IPS-18a (cell line): ENCODE results near the gene SYCE1.
"Not testable (repeated sequence)": the region's sequence is repeated elsewhere in the genome, so short reads cannot be mapped to it uniquely, and the experiment has no call there.

Source experiments
- H3K27ac ChIP-seq: one replicate; pipeline ENCODE4 v1.5.1; 2013; ENCODE audit warnings: low read length
- H3K27me3 ChIP-seq: one replicate; pipeline ENCODE4 v1.6.1; 2013; ENCODE audit warnings: mild to moderate bottlenecking, low read length; ENCODE audit not compliant: control insufficient read depth, insufficient read depth
- H3K36me3 ChIP-seq: one replicate; pipeline ENCODE4 v1.6.1; 2013; ENCODE audit warnings: low read depth, low read length; ENCODE audit not compliant: control insufficient read depth
- H3K4me1 ChIP-seq: one replicate; pipeline ENCODE4 v1.6.1; 2013; ENCODE audit warnings: low read depth, low read length; ENCODE audit not compliant: control insufficient read depth
- H3K4me3 ChIP-seq: one replicate; pipeline ENCODE4 v1.5.1; 2013; ENCODE audit warnings: low read length
- H3K9ac ChIP-seq: one replicate; pipeline ENCODE4 v1.6.1; 2013; ENCODE audit warnings: mild to moderate bottlenecking, low read length, moderate library complexity
- H3K9me3 ChIP-seq: one replicate; pipeline ENCODE4 v1.6.1; 2013; ENCODE audit warnings: low read depth, low read length; ENCODE audit not compliant: control insufficient read depth

SYCE1 gene

GRCh38 chr10:133577037-133577436, 11.7 kb upstream of the SYCE1 start:
- H3K27me3 ChIP-seq, H3K27ac ChIP-seq, H3K9ac ChIP-seq, H3K36me3 ChIP-seq, H3K4me3 ChIP-seq, H3K4me1 ChIP-seq: not testable (repeated sequence)
- peaks cover 20% of the 10 kb centered on the region for H3K9me3 ChIP-seq

- H3K27ac ChIP-seq, H3K4me3 ChIP-seq, H3K9ac ChIP-seq, H3K36me3 ChIP-seq, H3K27me3 ChIP-seq, H3K4me1 ChIP-seq: not testable (repeated sequence)
- peaks cover 17% of the 10 kb centered on the region for H3K9me3 ChIP-seq
Measured at GRCh38 chr10:133573460-133573859, 8.1 kb upstream of the SYCE1 start.

- not testable (repeated sequence) for H3K4me3 ChIP-seq, H3K27ac ChIP-seq, H3K4me1 ChIP-seq, H3K27me3 ChIP-seq, H3K9ac ChIP-seq, H3K36me3 ChIP-seq
- H3K9me3 ChIP-seq = peaks cover 20% of the 10 kb centered on the region
Measured at GRCh38 chr10:133572055-133572454, 6.7 kb upstream of the SYCE1 start.

GRCh38 chr10:133569801-133570200, 4.4 kb upstream of the SYCE1 start:
- H3K36me3 ChIP-seq, H3K27ac ChIP-seq, H3K9ac ChIP-seq, H3K27me3 ChIP-seq, H3K4me1 ChIP-seq, H3K4me3 ChIP-seq: not testable (repeated sequence)
- peaks cover 29% of the 10 kb centered on the region for H3K9me3 ChIP-seq

GRCh38 chr10:133568831-133569527, 3.6 kb upstream of the SYCE1 start:
- H3K9ac ChIP-seq = not testable (repeated sequence)
- peaks cover 33% of the 10 kb centered on the region for H3K9me3 ChIP-seq

GRCh38 chr10:133568287-133568614, 2.9 kb upstream of the SYCE1 start:
- no peak overlapping the region for H3K4me3 ChIP-seq
- H3K9me3 ChIP-seq = peaks cover 31% of the 10 kb centered on the region
- H3K4me1 ChIP-seq = no peaks in the 10 kb centered on the region
- no peak overlapping the region for H3K27ac ChIP-seq
- no peaks in the 10 kb centered on the region for H3K36me3 ChIP-seq
- H3K27me3 ChIP-seq = no peaks in the 10 kb centered on the region
- no peak overlapping the region for H3K9ac ChIP-seq

More at GRCh38 chr10:133568831-133569527, 3.6 kb upstream of the SYCE1 start:
- H3K36me3 ChIP-seq, H3K27ac ChIP-seq, H3K4me1 ChIP-seq, H3K4me3 ChIP-seq, H3K27me3 ChIP-seq: not testable (repeated sequence)

- Histone ChIP-seq H3K27ac (no peak overlapping the region), H3K27me3 (no peaks in the 10 kb centered on the region), H3K4me3 (no peak overlapping the region), H3K9me3 (peaks cover 31% of the 10 kb centered on the region), H3K9ac (no peak overlapping the region), H3K4me1 (no peaks in the 10 kb centered on the region), H3K36me3 (no peaks in the 10 kb centered on the region)
Measured at GRCh38 chr10:133567609-133568286, 2.4 kb upstream of the SYCE1 start.

GRCh38 chr10:133567119-133567518, 1.7 kb upstream of the SYCE1 start:
- H3K27me3 ChIP-seq = no peaks in the 10 kb centered on the region
- no peaks in the 10 kb centered on the region for H3K36me3 ChIP-seq
- no peak overlapping the region for H3K4me3 ChIP-seq
- no peaks in the 10 kb centered on the region for H3K4me1 ChIP-seq
- H3K9me3 ChIP-seq = peaks cover 38% of the 10 kb centered on the region
- H3K9ac ChIP-seq = no peak overlapping the region
- no peak overlapping the region for H3K27ac ChIP-seq

- no peaks in the 10 kb centered on the region for H3K4me1 ChIP-seq
- H3K27ac ChIP-seq = no peak overlapping the region
- H3K36me3 ChIP-seq = no peaks in the 10 kb centered on the region
- no peak overlapping the region for H3K4me3 ChIP-seq
- H3K27me3 ChIP-seq = no peaks in the 10 kb centered on the region
- H3K9ac ChIP-seq = no peak overlapping the region
- peaks cover 46% of the 10 kb centered on the region for H3K9me3 ChIP-seq
Measured at GRCh38 chr10:133564816-133565215, 567 bp downstream of the SYCE1 start.

- Histone ChIP-seq H3K4me3 (no peak overlapping the region), H3K9ac (no peak overlapping the region), H3K4me1 (no peaks in the 10 kb centered on the region), H3K9me3 (peaks cover 67% of the 10 kb centered on the region), H3K27ac (no peak overlapping the region), H3K27me3 (no peaks in the 10 kb centered on the region), H3K36me3 (no peaks in the 10 kb centered on the region)
Measured at GRCh38 chr10:133559216-133559615, 6.2 kb downstream of the SYCE1 start.

GRCh38 chr10:133557381-133557780, 8.0 kb downstream of the SYCE1 start:
- Histone ChIP-seq H3K4me3 (no peak overlapping the region), H3K9me3 (peaks cover 55% of the 10 kb centered on the region), H3K27ac (no peak overlapping the region)

GRCh38 chr10:133555521-133555920, 9.9 kb downstream of the SYCE1 start:
- Histone ChIP-seq H3K9me3 (peaks cover 58% of the 10 kb centered on the region), H3K4me1 (no peaks in the 10 kb centered on the region), H3K36me3 (no peaks in the 10 kb centered on the region), H3K27me3 (no peaks in the 10 kb centered on the region), H3K4me3 (no peak overlapping the region), H3K27ac (no peak overlapping the region), H3K9ac (no peak overlapping the region)

More at GRCh38 chr10:133557381-133557780, 8.0 kb downstream of the SYCE1 start:
- H3K9ac ChIP-seq = no peak overlapping the region
- H3K27me3 ChIP-seq = no peaks in the 10 kb centered on the region
- H3K4me1 ChIP-seq = no peaks in the 10 kb centered on the region
- no peaks in the 10 kb centered on the region for H3K36me3 ChIP-seq
